Measurements from ENCODE around the gene RASGEF1B.
A peak's percentile ranks its signal among the peaks of the same experiment; 100 is the strongest.

The RASGEF1B gene

GRCh38 chr4:81471588-81472280 lies at the start of gene RASGEF1B:
RASGEF1B (minus strand) TSS chr4:81471907; CDS start chr4:81459508, 12,399 bp downstream.
- peak; percentile 89 to 96 for DNase-seq (ENCODE audit: low read depth in 2 of 2)

- no peak for DNase-seq (ENCODE audit: low read depth in 2 of 2)
These were observed 48.1 kb upstream of the RASGEF1B start for GRCh38 chr4:81519856-81520255.

GRCh38 chr4:81519427-81519773 lies 47.7 kb upstream of the RASGEF1B start:
- DNase-seq (ENCODE audit: low read depth in 2 of 2) = no peak

DNA sequence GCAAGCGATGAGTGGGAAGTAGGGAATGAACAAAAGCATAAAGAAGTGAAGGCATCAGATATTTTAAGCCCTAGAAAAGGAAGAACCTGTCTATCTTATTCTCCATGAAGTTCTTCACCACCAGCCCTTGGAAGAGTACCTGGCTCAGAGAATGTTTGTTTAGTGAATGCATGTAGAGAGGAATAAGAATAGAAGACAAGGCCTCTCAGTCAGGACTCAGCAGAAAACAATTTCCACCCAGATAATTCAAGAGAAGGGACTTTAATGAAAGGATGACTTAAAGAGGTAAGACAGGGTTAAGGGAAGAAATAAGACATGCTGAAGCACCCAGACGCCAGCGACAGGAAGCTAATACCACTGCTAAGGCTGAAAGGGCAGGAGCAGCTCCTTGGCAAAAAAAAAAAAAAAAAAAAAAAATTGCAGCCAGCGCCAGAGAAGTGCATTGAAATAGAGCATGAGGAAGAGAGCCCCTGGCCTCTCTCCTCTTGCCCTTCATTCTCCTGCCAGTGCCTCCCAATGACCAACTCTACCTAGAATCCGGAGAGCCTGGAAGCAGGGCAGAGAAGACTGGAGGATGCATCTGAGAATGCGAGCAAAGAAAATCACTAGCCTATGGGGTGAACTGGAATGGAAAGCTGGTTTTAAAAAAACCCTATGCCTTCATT lies 47.2 kb upstream of the RASGEF1B start:
- DNase-seq (ENCODE audit: low read depth in 2 of 2) = no peak

- no peak for DNase-seq (ENCODE audit: low read depth in 2 of 2)
These were observed 44.5 kb upstream of the RASGEF1B start for GRCh38 chr4:81516241-81516640.

DNA sequence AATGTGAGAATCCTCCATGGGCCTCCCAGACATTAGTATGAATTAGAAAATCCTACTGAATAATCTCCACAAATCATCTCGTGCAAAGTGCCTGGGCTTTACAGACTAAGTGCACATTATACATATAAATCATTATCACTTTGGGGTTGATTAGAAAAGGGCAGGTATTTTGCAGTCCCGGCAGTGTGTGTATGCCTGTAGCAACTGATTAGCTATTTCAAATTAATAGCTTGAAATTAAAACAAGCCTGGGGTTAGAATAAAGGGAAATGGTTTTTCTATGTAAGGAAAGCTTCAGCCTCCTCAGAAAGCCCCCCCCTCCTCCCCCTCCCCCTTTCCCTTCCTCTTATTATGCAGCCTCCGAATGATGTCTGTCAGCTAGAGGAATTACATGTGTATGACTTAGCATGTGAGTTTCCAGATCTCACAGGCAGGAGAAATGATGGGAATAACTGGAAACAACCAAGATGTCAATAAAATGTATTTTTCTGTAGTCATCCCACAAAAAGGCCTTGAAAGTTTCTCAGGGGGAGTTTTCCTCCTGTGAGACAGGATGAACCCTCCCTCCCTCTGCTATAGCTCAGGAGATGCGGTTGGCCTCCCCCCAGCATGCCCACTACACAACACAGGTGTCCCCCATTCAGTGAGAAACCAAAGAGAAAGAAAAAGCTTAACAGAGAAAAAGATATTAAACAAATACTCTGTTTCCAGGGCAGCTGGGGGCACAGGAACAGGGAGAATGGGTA lies 41.2 kb upstream of the RASGEF1B start:
- DNase-seq (ENCODE audit: low read depth in 2 of 2) = no peak

- no peak for DNase-seq (ENCODE audit: low read depth in 2 of 2)
These were observed 40.5 kb upstream of the RASGEF1B start for GRCh38 chr4:81512001-81512756.

- DNase-seq (ENCODE audit: low read depth in 2 of 2) = no peak
These were observed 39.0 kb upstream of the RASGEF1B start for GRCh38 chr4:81510643-81511178.

DNA sequence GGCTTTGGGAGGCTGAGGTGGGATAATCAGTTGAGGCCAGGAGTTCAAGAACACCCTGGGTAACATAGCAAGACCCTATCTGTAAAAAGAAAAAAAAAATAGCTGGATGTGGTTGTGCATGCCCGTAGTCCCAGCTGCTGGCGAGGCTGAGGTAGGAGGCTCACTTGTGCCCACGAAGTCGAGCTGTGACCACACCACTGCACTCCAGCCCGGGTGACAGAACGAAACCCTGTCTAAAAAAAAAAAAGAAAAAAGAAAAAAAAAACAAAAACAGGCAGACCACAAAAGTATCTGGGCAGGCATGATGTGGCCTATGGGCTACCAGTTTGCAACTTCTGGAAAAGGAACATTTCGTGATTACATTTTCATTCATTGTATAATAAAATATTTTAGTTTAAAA lies 38.1 kb upstream of the RASGEF1B start:
- DNase-seq (ENCODE audit: low read depth in 2 of 2) = no peak

GRCh38 chr4:81509191-81509590 lies 37.5 kb upstream of the RASGEF1B start:
- no peak for DNase-seq (ENCODE audit: low read depth in 2 of 2)

DNA sequence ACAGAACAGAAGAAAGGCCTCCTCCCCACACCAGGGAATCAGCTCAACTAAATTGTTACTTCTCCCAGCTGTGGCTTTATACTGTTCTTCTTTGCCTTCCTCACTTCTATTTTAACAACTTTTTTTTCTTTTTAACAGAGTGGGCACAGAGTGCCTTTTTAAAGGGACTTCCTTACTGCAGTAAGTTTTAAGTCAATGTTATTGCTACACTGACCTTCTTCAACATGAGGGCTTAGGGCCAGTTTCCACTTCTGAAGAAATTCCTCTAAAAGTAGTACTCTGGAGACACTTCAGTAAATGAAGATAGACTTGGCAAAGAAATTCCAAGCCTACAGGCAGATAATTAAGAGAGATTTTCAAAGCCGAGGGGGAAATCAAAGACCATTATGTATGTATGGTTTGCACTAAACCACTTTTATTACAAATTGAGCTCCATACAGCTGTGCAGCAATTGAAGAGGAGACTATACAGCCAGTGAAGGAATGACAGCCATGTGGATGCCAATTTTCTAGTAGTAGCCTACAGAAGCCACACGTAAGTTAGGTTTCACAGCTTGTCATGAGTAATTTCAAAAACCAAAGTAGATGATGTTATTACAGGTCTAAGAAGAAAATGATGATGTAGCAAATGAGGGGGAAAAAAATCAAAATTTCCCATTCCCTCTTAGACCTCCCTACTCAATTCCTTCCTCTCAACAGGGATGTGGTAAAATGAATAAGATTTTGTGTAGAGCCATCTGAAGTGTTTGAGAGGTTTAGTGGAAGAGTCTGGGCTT lies 36.9 kb upstream of the RASGEF1B start:
- no peak for DNase-seq (ENCODE audit: low read depth in 2 of 2)

DNA sequence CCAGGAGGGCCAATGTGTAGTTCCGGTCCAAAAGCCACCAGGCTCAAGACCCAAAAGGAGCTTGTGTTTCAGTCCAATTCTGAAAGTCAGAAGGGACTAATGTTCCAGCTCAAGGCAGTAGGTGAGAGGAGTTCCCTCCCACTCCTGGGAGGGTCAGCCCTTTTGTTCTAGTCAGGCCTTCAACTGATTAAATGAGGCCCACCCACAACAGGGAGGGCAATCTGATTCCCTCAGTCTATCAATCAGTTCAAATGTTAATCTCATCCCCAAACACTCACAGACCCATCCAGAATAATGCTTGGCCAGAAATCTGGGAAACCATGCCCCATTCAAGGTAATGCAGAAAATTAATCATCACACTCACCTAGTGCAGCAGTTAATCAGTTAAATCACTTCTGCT lies 35.8 kb upstream of the RASGEF1B start:
- DNase-seq (ENCODE audit: low read depth in 2 of 2) = no peak

DNA sequence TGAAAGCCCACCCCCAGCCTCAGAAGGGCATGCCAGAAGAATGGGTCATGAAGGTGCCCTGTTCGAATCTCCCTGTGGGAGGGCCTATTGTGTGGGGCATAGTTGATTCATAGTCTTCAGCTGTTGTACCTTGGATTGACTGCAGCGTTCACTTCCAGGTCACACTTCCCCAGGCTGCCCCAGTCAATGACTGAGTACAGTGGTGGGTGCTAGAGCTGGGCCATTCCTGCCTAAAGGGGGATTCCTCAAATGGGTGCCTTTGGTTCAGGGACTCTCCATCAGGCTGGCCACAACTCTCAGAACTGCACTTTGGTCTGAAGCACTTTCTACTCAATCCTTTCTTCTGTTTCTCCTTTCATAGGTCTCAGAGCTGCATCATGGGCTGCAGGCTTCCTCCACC lies 35.0 kb upstream of the RASGEF1B start:
- no peak for DNase-seq (ENCODE audit: low read depth in 2 of 2)

GRCh38 chr4:81505726-81506125 lies 34.0 kb upstream of the RASGEF1B start:
- DNase-seq (ENCODE audit: low read depth in 2 of 2) = no peak

DNA sequence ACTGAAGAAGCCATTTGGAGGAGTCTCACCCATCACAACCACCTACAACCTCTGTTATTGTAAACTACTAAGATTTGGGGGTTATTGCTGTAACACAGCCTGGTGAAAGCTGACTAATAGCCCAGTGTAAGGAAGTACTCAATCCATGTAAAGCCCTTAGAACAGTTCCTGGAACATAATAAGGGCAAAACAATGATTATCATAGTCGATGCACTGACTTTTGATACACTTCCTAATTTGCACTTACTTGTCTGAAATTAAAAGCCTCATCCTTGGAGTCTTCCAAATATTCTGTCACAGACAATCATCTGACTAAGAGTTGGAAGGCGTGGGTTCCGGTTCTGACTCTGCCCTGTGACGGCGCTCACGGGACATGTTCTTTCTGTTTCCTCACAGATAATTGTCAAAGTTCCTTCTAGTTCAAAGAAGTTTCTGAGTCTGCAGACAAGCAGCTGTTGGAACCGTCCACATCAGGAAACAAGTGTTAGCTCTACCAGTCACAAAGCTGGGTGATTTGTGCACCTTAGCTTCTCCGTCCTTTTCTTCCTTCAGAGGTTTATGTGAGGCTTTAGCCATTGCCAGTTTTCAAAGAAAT lies 33.4 kb upstream of the RASGEF1B start:
- peak; percentile 40 for DNase-seq (ENCODE audit: low read depth in 2 of 2)

DNA sequence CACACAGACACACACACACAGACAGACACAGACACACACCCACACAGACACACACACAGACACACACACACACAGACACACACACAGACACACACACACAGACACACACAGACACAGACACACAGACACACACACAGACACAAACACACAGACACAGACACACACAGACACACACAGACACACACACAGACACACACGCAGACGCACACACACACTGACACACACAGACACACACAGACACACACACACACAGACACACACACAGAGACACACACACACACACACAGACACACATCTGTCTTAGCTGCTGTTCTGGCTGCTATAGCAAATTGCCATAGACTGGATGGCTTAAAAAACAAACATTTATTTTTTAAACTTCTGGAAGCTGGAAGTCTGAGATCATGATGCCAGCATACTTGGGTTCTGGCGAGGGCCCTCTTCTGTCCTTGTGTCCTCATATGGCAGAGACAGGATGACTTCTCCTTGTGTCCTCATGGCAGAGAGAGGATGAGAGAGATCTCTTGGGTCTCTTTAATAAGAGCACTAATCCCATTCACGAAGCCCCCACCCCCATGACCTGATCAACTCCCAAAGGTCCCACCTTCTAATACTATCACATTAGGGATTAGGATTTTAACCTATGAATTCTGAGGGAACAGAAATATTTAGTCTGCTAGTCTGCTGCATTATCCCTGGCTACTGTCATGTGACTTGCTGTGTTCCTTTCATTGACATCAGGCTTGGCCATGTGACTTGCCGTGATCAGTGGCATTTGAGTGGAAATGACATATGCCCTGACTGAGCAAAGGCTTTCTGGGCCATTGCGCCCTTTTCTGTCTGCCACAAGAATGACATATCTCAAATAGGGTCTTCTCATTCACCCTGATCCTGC lies 32.7 kb upstream of the RASGEF1B start:
- no peak for DNase-seq (ENCODE audit: low read depth in 2 of 2)

DNA sequence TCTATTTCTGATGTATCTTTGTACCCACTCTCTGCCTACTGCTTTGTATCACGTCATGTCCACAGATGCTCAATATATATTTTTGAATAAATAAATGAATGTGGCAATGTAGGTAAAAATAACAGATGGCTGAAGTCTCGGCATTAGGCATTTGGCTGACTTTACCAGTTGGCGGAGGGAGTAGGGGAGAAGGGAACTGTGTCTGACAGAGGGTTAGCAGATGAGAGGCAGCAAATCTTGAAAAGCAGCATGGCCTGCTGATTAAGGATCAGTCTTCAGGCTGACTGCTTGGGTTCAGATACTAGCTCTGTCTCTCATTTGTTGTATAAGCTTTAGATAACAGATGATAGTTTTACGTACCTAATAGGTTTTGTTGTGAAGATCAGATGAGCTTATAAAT lies 31.9 kb upstream of the RASGEF1B start:
- no peak for DNase-seq (ENCODE audit: low read depth in 2 of 2)

DNA sequence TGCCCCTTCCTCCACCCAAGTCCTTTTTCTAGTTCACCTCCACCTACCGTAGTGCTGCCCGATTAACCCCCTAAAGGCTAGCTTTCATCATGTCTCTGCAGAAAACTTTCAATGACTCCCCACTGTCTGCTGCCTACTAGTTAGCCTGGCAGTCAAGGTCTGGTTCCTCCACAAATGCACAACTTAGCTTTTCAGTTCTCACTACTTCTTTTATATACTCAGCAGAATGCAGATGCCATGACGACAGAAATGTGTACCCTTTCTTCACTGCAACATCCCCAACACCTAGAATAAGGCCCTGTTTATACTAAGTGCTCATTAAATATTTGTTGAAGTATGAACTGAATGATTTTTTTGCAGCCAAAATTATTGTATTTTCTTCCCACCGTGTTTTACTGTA lies 30.9 kb upstream of the RASGEF1B start:
- DNase-seq (ENCODE audit: low read depth in 2 of 2) = no peak

DNA sequence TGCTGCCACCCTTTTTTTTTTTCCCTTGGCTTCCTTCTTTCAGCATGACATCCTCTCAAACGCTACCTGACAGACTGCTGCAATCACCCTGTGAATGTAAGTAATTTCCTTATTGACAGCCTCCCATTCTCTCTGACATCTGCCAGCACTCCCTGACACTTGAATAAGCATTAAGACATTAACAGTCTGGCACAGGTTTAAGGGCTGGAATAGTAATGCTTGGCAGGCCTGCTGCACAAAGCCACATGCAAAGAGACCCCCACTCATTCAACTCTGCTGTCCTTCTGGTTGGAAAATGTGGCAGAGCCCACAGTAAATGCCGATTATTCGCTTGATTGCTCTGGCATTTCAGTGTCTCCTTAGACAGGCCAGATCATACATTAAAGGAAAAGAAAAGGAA lies 28.1 kb upstream of the RASGEF1B start:
- no peak for DNase-seq (ENCODE audit: low read depth in 2 of 2)
